DMS79 treated with DMSO at 0.1 percent for 48 hours (cell line): Measurements from ENCODE around the gene CPOX.

Experiments
- DNase-seq: peaks from one replicate; lab custom pipeline; 2025; lab: John Stamatoyannopoulos, UW

The CPOX gene

DNA sequence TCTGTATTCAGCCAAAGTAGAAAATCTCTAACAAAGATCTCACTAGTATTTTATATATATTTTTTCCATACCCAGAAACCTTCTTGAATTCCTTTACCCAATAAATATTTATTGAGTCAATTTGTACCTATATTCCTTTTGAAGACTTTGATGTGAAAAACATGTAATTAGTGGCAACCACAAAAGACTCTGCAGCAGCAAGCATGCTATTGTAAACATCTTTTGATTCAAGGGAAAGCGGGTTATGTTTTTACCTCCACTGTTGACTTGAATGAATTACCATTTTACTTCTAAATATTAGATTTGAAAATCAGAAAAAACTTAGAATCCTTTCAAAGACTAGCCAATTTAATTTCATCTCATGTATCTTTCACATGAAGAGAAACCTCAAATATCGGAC is 59.2 kb downstream of the CPOX start:
- no peak for DNase-seq

GRCh38 chr3:98532709-98533571 is 60.5 kb downstream of the CPOX start:
- DNase-seq = no peak

- DNase-seq = no peak
Measured at GRCh38 chr3:98532275-98532637, 61.2 kb downstream of the CPOX start.

- no peak for DNase-seq
Measured at GRCh38 chr3:98531622-98532274, 61.7 kb downstream of the CPOX start, which contains the start of gene GPR15. Gene GPR15, plus strand, starts transcription at chr3:98531978. Its CDS starts 56 bp downstream, at chr3:98532034.

DNA sequence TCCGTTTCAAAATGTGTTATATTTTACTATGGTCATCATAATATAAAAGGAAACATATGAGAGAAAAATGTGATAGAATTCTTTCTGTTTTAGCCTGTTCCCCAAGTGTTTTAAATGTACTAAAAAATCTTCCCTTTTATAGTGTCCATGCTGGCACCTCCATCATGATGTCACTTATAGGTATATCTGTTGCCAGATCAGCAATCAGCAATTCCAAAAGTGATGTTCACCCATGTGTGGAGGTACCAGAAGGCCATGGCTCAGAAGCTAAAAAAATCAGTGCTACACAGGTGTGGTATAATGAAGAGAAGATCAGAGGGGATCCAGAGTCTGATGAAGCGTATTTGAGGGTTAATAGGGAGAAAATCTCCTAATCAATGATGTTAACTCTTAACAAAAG is 62.7 kb downstream of the CPOX start:
- no peak for DNase-seq

GRCh38 chr3:98529856-98530459 is 63.5 kb downstream of the CPOX start:
- no peak for DNase-seq
